Smooth muscle cell (in vitro differentiated cells): ENCODE results near the gene PLCB2. TPM values are rescaled to one million over a fixed set of nuclear protein-coding genes. Genes with fewer than 3 reads are reported as not detected.

ENCODE experiments used
- DNase-seq: peaks from one replicate; lab custom pipeline; 2025; ENCODE audit not compliant: unreplicated experiment; lab: John Stamatoyannopoulos, UW
- H2AFZ ChIP-seq: fragments of 200-600 bp; sonication (generic); 2 replicates; pipeline ENCODE4 v1.6.0; 2016; ENCODE audit warnings: antibody characterized with exemption, low read depth, mild to moderate bottlenecking
- H3F3A ChIP-seq: fragments of 200-600 bp; sonication (generic); 2 replicates; pipeline ENCODE4 v1.6.0; 2017; ENCODE audit warnings: antibody characterized with exemption, low read depth
- H3K27ac ChIP-seq: fragments of 200-600 bp; sonication (generic); 2 replicates; pipeline ENCODE4 v1.5.1; 2016; ENCODE audit warnings: low read depth, mild to moderate bottlenecking
- H3K27me3 ChIP-seq: fragments of 200-600 bp; sonication (generic); 2 replicates; pipeline ENCODE4 v1.6.1; 2016; ENCODE audit warnings: low read depth, mild to moderate bottlenecking
- H3K36me3 ChIP-seq: fragments of 200-600 bp; sonication (generic); 2 replicates; pipeline ENCODE4 v1.5.1; 2016; ENCODE audit warnings: low read depth
- H3K4me1 ChIP-seq: fragments of 200-600 bp; sonication (generic); 2 replicates; pipeline ENCODE4 v1.5.1; 2016; ENCODE audit warnings: low read depth
- H3K4me2 ChIP-seq: fragments of 200-600 bp; sonication (generic); 2 replicates; pipeline ENCODE4 v1.6.0; 2016; ENCODE audit warnings: mild to moderate bottlenecking
- H3K4me3 ChIP-seq: fragments of 200-600 bp; sonication (generic); 2 replicates; pipeline ENCODE4 v1.5.1; 2016; ENCODE audit warnings: mild to moderate bottlenecking
- H3K79me2 ChIP-seq: fragments of 200-600 bp; sonication (generic); 2 replicates; pipeline ENCODE4 v1.6.0; 2016; ENCODE audit warnings: low read depth, mild to moderate bottlenecking
- H3K9ac ChIP-seq: fragments of 200-600 bp; sonication (generic); 2 replicates; pipeline ENCODE4 v1.6.0; 2016; ENCODE audit warnings: low read depth
- H3K9me3 ChIP-seq: fragments of 200-600 bp; sonication (generic); replicated peaks from 2 replicates; pipeline ENCODE4 v1.5.1; 2016; ENCODE audit warnings: low read depth
- H4K20me1 ChIP-seq: fragments of 200-600 bp; sonication (generic); 2 replicates; pipeline ENCODE4 v1.6.0; 2016; ENCODE audit warnings: low read depth
- CTCF ChIP-seq: fragments of 200-600 bp; sonication (generic); IDR thresholded peaks from 2 replicates; pipeline ENCODE4 v1.5.1; 2017; ENCODE audit warnings: borderline replicate concordance, mild to moderate bottlenecking, antibody characterized with exemption; ENCODE audit not compliant: insufficient read depth, poor library complexity, severe bottlenecking
- WGBS: methylation state at CpG from one replicate; pipeline ENCODE4 v1.1.7; 2016; ENCODE audit warnings: low lambda C conversion rate; 5-methylcytosine and 5-hydroxymethylcytosine counted together
- polyA plus RNA-seq: library from polyadenylated mRNA; unstranded; fragments of >200 nt; fragmentation: Nextera tagmentation; extraction: Ambion mirVana; gene quantifications from 2 replicates; pipeline ENCODE4 v1.2.1, GENCODE V29; 2016
- total RNA-seq: library from RNA; depleted of rRNA; stranded (reverse); fragments of >200 nt; gene quantifications from 2 replicates; pipeline ENCODE4 v1.2.3, GENCODE V29; 2014

PLCB2 gene
- total and polyA plus RNA-seq, 2 experiments from 2014 or later, result 1.5 TPM; not detected in 1

- WGBS, result 73% methylated on average over 4 of the region's 4 CpGs
- Histone ChIP-seq H3K9me3 (no peaks in the 10 kb centered on the region), H3K9ac (no peak overlapping the region), H3K4me1 (peaks cover 18% of the 10 kb centered on the region), H3K27ac (no peak overlapping the region), H3K4me3 (no peak overlapping the region), H3K4me2 (no peak overlapping the region), H3K36me3 (no peaks in the 10 kb centered on the region), H3F3A (peaks cover 18% of the 10 kb centered on the region), H3K27me3 (peaks cover 53% of the 10 kb centered on the region), H3K79me2 (no peaks in the 10 kb centered on the region), H4K20me1 (no peaks in the 10 kb centered on the region), H2AFZ (no peak overlapping the region)
- no peak for DNase-seq
- no peak for TF ChIP-seq CTCF
Observed at GRCh38 chr15:40287968-40288367, 19.8 kb downstream of the PLCB2 start.

GRCh38 chr15:40287505-40287904 lies 20.2 kb downstream of the PLCB2 start:
- Histone ChIP-seq H3K4me1 (peaks cover 22% of the 10 kb centered on the region), H3K27ac (no peak overlapping the region), H3K4me3 (no peak overlapping the region), H2AFZ (no peak overlapping the region), H3K79me2 (no peaks in the 10 kb centered on the region), H3F3A (peaks cover 18% of the 10 kb centered on the region), H3K4me2 (no peak overlapping the region), H3K9ac (no peak overlapping the region), H3K9me3 (no peaks in the 10 kb centered on the region), H3K36me3 (no peaks in the 10 kb centered on the region), H4K20me1 (no peaks in the 10 kb centered on the region), H3K27me3 (peaks cover 53% of the 10 kb centered on the region)
- WGBS, result 95% methylated on average over 3 of the region's 3 CpGs
- DNase-seq, result no peak
- TF ChIP-seq CTCF, result no peak

GRCh38 chr15:40286794-40287193 lies 20.9 kb downstream of the PLCB2 start:
- H3K27ac ChIP-seq, result no peak overlapping the region
- no peaks in the 10 kb centered on the region for H3K9me3 ChIP-seq
- no peaks in the 10 kb centered on the region for H3K79me2 ChIP-seq
- H3K4me2 ChIP-seq, result no peak overlapping the region
- H3K9ac ChIP-seq, result no peak overlapping the region
- H4K20me1 ChIP-seq, result no peaks in the 10 kb centered on the region
- H3K4me3 ChIP-seq, result no peak overlapping the region
- peaks cover 18% of the 10 kb centered on the region for H3F3A ChIP-seq
- DNase-seq, result no peak
- peaks cover 27% of the 10 kb centered on the region for H3K4me1 ChIP-seq
- peaks cover 53% of the 10 kb centered on the region for H3K27me3 ChIP-seq
- 76% methylated on average over 7 of the region's 7 CpGs for WGBS
- no peaks in the 10 kb centered on the region for H3K36me3 ChIP-seq
- H2AFZ ChIP-seq, result no peak overlapping the region
- TF ChIP-seq CTCF, result no peak

GRCh38 chr15:40286061-40286532 lies 21.6 kb downstream of the PLCB2 start:
- TF ChIP-seq CTCF, result no peak
- no peak overlapping the region for H3K9ac ChIP-seq
- H3K4me1 ChIP-seq, result peaks cover 32% of the 10 kb centered on the region
- no peaks in the 10 kb centered on the region for H3K79me2 ChIP-seq
- H4K20me1 ChIP-seq, result no peaks in the 10 kb centered on the region
- H3K4me2 ChIP-seq, result peak overlapping the region; percentile 67
- peaks cover 18% of the 10 kb centered on the region for H3F3A ChIP-seq
- H3K27me3 ChIP-seq, result peaks cover 54% of the 10 kb centered on the region
- H3K9me3 ChIP-seq, result no peaks in the 10 kb centered on the region
- no peaks in the 10 kb centered on the region for H3K36me3 ChIP-seq
- DNase-seq, result no peak
- 21% methylated on average over 7 of the region's 7 CpGs for WGBS
- H3K27ac ChIP-seq, result no peak overlapping the region
- no peak overlapping the region for H2AFZ ChIP-seq
- H3K4me3 ChIP-seq, result no peak overlapping the region
